CMK (cell line): Measurements from ENCODE around the gene AHCTF1.
"Not testable (repeated sequence)": the region's sequence is repeated elsewhere in the genome, so short reads cannot be mapped to it uniquely, and the experiment has no call there.

Source experiments
- DNase-seq: peaks from one replicate; pipeline ENCODE4 v3.0.0-alpha.2; 2010; ENCODE audit warnings: low read depth

AHCTF1 gene

DNA sequence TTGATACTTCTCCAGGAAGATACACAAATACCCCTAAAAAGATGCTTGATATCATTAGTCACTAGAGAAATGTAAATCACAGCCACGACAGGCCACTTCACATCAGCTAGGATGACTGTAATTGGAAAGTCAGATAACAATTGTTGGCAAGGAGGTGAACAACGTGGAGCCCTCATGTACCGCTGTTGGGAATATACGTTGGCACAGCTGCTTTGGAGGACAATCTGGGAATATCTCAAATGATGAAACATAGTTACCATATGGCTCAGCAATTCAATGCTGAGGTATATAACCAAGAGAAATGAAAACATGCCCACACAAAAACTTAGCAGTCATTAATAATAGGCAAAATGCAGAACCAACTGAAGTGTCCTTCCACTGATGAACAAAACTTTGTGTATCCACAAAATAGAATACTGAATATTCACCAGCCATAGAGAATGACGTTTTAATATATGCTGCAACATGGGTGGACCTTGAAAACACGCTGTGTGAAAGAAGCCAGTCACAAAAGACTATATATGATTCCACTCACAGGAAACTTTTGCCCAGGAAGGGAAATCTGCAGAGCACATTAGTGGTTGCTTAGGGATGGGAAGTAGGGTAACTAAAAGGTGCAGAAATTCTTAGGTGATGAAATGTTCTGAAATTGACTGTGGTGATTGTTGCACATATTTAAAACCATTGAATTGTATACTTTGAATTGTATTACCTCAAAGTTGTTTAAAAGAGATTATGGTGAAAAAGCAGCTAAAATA lies 95.4 kb downstream of the AHCTF1 start:
- DNase-seq: no peak

DNA sequence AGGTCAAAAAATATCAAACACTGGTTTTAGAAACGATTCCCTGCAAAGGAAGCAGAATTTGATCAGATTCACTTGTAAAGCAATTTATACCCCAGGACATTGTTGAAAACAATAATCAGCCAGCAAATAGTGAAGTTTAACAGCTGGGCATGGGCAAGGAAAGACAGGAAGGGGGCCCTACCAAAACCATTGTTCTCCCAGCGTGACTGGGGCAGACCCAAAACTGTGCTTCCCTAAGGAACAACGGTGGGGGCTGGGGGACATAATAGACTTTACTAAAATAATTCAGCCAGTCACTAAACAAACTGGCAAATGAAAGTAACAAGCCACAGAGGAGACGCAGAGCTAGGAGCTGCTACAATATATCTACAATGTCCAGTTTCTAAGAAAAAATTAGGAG lies 100.2 kb downstream of the AHCTF1 start:
- DNase-seq: no peak

DNA sequence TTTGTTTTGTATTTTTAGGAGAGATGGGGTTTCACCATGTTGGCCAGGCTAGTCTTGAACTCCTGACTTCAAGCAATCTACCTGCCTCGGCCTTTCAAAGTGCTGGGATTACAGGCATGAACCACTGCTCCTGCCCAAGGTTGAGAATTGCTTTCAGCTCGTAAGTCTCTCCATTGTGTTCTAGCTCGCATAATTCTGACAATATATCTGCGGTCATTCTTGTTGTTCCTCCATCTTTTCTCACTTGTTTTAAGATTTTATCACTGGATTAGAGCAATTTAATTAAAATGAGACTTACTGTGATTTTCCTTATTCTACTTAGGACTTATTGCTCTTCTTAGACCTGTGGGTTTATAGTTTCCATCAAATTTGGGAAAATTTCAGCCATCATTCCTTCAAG lies 102.9 kb downstream of the AHCTF1 start:
- DNase-seq: peak; percentile 24

DNA sequence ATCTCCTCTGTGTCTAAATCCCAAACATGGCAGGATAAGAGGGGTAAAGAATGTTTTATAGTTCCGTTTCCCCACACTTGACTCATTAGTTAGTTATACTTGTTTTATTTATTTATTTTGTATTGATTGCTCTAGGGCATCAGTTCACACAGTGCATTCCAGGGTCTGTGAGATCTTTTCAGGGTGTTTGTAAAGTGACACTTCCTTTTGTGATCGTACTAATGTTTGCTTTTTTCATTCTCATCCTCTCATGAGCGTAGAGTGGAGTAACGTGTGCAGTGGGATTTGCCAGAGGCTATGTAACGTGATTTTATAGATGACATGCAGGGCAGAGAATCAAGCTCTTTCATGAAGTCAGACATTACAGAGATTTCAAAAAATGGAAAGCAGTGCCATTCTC lies 104.4 kb downstream of the AHCTF1 start:
- no peak for DNase-seq

DNA sequence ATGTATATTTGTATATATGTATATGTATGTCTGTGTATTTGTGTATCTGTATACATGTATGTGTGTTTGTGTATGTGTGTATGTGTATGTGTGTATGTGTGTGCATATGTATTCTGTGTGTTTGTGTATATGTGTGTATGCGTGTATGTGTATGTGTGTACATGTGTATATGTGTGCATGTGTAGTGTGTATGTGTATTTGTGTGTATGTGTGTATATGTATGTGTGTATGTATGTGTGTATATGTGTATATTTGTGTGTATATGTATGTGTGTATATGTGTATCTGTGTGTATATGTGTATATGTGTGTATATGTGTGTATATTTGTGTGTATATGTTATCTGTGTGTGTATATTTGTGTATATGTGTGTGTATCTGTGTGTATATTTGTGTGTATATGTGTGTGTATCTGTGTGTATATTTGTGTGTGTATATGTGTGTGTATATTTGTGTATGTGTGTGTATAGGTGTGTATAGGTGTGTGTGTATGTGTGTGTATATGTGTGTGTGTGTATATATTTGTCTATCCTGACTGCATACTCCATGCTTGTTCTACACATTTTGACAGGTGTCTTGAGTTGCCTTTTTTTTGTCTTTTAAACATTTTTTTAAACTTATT lies 106.1 kb downstream of the AHCTF1 start:
- DNase-seq: no peak

DNA sequence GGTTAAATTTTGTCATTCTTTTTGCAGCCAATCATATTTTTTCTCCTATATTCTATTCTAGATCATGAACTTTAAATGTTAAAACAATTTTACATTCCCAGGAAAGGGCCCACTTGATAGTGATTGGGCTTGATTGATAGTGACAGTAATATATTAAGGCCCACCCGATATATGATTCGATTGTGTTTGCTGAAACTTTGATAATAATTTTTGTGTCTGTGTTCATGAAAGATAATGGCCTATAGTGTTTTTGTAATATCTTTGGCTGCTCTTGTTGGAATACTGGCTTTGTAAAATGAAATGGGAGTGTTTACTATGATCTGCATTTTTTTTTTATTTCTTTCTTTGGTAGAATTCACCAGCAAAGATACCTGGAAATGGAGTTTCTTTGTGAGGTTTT lies 107.2 kb downstream of the AHCTF1 start:
- DNase-seq: no peak

DNA sequence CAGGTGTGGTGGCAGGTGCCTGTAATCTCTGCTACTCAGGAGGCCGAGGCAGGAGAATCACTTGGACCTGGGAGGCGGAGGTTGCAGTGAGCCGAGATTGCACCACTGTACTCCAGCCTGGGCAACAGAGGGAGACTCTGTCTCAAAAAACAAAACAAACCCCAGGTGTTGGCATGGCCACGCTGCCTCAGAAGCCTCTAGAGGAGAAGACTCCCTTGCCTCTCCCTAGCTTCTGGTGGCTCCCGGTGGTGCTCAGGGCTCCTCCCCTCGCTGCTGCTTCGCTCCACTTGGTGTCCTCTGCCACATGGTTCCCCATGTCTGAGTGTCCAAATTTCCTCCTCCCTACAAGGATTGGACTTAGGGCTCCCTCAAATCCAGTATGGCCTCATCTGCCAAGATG lies 109.6 kb downstream of the AHCTF1 start:
- DNase-seq: not testable (repeated sequence)

DNA sequence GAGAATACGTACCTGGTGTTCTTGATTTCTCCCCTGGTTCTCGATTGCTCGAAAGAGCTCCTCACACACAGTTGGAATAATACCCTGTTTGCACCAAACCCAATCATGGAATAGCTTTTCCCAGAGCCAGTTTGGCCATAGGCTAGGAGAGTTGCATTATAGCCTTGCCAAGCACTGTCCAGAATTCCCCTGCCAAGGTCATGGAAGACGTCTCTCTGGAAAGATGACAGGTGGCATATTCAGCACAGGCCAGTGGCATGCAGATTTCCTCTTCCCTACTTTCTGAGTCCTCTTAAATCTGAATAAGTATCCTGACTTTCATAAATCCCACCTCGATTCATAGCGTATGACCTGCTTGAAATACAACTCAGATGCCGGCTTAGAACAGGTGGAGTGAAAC lies 111.1 kb downstream of the AHCTF1 start:
- DNase-seq: no peak

DNA sequence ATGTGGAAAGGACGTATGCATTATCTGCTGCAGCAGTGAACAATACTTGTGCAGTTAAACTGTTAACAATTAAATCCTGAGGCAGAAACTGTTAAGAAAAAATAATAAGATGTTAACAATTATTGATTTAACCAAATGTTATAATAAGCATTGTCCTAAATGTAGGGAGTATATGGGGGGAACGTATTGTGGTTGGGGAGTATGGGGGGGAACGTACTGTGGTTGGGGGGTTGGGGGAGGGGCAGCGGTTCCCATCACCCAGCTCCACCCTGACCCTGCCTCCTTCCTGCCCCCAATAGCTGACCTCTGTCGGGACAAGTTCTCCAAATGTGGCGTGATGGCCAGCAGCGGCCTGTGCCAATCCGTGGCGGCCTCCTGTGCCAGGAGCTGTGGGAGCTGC lies 114.0 kb downstream of the AHCTF1 start:
- DNase-seq: peak; percentile 72

DNA sequence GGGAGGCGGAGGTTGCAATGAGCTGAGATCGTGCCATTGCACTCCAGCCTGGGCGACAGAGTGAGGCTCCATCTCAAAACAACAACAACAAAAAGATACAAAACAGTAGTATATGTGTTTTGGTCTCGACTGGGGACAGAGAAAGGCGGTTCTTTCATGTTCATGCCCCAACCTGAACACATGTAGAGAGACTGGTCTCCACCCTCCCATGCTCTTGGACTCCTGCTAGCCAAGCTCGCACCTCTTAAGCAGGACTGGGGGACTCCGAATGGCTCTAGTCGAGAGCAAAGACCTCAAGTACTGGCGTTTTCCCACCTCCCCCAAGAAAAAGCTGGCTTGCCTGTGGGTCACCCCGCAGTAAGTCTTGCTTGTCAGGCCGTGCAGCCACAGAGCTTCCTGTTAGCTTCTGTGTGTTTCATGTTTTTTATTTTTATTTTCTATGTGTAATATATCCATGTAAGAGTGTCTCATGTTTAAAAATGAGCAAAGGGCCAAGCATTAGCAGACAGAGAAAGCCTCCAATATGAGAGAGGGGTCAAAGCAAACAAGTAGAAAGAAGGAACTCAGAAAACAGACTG lies 116.0 kb downstream of the AHCTF1 start:
- no peak for DNase-seq

DNA sequence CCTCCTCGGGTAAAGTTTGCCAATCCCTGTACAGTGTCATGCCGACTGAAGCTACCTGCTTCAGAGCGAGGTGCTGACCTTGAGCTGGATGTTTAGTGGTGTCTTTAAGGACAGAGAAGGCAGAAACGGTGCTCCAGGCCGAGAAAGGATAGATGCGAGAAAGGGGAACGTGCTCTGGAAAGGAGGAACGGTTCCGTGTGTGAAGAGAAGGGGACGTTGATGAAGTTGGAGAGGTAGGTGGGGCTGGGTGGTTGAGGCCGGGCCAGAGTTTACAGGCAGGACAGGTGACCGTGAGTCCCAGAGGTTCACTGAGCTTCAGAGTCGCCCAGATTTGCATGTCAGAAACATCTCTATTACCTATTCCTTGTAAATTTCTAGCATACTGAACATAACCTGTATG lies 116.9 kb downstream of the AHCTF1 start:
- no peak for DNase-seq

DNA sequence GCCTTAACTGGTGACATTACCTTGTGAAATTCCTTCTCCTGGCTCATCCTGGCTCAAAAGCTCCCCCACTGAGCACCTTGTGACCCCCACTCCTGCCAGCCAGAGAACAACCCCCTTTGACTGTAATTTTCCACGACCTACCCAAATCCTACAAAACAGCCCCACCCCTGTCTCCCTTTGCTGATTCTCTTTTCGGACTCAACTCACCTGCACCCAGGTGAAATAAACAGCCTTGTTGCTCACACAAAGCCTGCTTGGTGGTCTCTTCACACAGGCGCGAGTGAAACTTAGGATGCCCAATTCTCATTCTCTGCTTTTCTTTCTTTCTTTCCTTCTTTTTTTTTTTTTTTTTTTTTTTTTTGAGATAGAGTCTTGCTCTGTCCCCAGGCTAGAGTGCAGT lies 118.4 kb downstream of the AHCTF1 start:
- DNase-seq: not testable (repeated sequence)

DNA sequence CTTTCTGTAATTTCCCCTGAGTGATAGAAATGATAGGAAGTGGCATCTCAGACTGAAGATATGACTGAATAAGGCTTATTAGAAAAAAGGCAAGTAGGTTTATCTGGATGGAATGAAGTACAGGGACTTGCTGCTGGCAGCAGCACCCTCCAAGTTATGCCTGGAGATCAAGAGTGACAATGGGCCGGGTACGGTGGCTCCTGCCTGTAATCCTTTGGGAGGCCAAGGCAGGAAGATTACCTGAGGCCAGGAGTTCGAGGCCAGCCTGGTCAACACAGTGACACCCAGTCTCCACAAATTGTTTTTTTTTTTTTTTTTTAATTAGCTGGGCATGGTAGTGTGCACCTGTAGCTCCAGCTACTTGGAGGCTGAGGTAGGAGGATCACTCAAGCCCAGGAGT lies 119.8 kb downstream of the AHCTF1 start:
- no peak for DNase-seq

DNA sequence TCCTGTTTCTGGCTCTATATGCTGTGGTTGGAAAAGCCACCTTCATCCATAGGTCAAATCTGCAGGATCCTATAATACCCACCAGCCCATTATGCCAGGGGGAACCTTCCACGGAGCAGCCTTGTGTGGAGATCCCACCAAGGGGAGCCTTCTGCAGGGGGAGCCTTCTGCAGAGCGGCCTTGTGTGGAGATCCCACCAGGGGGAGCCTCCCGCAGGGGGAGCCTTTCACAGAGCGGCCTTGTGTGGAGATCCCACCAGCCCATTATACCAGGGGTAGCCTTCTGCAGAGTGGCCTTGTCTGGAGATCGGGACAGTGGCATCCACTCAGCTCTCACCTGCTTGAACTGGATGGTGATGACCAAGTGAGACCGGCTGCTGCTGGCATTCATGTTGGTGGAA lies 122.3 kb downstream of the AHCTF1 start:
- no peak for DNase-seq

DNA sequence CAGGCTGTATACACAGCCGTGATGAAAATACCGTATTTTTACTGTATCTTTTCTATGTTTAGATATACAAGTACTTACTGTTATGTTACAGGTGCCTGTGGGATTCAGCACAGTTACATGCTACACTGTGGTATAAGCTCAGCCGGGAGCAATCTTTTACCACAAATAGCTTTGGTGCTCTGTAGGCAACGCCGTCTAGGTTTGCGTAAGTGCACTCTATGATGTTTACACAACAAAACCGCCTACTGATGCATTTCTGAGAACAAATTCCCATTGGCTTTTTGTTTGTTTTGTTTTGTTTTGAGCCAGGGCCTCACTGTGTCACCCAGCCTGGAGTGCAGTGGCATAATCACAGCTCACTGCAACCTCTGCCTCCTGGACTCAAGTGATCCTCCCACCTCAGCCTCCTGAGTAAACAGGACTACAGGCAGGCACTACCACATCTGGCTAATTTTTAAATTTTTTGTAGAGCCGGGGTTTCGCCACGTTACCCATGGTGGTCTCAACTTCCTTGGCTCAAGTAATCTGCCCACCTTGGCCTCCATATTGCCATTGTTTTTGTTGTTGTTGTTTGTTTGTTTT lies 126.5 kb downstream of the AHCTF1 start:
- no peak for DNase-seq

DNA sequence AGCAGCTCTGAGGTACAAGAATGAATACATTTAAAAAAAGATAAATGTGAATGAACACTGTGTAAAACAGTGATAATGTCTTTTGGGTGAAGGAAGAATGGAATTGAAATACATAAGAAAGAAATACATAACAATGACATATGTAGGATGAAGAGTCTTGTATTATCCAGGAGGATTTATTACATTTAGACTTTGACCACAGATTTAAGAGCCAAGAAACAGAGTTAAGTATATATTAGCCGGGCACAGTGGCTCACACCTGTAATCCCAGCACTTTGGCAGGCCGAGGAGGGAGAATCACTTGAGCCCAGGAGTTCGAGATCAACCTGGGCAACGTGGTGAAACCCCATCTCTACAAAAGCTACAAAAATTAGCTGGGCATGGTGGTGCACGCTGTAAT lies 127.9 kb downstream of the AHCTF1 start:
- DNase-seq: no peak

DNA sequence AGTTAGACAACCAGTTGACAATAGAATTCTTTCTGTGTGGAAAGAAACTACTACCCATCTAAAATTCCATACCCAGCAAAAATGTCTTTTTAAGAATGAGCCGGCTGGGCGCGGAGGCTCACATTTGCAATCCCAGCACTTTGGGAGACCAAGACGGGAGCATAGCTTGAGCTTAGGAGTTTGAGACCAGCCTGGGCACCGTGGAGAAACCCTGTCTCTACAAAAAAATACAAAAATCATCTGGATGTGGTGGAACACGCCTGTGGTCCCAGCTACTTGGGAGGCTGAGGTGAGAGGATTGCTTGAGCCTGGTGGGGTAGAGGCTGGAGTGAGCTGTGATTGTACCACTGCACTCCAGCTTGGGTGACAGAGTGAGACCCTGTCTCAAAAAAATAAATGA lies 128.4 kb downstream of the AHCTF1 start:
- DNase-seq: no peak

DNA sequence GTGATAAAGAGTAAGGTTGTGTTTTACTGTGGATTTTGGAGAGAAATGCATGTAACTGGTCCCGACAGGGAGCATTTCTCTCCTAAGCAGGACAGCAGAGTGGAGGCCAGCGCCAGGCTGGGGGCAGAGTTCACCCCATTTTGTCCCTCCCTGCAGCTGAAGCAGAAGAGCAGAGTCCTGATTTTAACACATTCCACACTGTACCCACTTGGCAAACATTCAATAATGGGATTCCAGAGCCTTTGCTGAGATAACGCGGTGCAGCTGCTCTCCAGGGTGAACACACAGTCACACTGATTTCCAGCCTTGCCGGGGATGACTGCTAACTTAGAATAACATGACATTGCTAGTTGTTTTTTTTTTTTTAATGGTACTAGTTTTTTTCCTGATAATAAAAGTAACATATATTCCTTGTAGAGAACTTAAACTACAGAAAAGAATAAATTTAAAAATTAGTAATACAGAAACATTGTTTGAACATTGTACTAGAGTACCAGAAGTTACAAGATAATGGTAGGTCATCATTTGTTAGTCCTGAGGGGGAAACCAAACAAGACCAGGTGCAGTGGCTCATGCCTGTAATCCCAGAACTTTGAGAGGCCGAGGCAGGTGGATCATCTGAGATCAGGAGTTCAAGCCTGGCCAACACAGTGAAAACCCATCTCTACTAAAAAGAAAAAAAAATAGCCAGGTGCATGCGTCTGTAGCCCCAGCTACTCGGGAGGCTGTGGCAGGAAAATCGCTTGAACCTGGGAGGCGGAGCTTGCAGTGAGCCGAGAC lies 130.3 kb downstream of the AHCTF1 start:
- no peak for DNase-seq

DNA sequence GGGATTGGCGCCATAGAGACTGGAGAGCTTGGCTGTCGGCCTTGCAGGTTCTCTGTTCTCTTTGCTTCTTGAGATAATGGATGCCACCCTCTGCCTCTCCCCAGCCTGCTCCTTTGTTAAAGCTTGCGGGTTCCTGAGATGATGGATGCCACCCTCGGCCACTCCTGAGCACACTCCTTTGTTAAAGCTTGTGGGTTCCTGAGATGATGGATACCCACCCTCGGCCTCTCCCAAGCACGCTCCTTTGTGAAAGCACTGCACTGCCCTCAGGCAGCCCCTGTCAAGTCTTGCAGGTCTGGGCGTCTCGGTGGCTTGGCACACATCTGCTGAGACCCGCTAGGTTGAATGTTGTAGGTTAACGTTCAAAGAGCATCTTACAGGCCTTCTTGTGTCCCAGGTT lies 131.0 kb downstream of the AHCTF1 start:
- no peak for DNase-seq

DNA sequence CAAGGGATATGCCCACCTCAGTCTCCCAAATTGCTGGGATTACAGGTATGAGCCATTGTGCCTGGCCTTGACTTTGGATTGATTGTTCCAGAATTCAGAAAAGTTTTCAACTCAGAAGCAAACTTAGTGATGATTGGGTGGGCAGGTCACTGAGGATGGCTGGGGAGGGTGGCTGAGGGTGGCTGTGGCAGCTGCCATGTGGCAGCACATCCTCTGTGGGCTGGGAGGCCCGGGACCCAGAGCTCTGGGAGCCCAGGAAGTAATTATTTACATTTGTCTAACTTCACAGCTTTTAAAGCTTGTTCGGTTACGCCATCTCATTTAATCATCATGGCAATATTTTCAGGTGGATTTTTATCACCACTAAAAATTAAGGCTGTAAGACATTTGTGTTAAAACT lies 131.4 kb downstream of the AHCTF1 start:
- DNase-seq: no peak

DNA sequence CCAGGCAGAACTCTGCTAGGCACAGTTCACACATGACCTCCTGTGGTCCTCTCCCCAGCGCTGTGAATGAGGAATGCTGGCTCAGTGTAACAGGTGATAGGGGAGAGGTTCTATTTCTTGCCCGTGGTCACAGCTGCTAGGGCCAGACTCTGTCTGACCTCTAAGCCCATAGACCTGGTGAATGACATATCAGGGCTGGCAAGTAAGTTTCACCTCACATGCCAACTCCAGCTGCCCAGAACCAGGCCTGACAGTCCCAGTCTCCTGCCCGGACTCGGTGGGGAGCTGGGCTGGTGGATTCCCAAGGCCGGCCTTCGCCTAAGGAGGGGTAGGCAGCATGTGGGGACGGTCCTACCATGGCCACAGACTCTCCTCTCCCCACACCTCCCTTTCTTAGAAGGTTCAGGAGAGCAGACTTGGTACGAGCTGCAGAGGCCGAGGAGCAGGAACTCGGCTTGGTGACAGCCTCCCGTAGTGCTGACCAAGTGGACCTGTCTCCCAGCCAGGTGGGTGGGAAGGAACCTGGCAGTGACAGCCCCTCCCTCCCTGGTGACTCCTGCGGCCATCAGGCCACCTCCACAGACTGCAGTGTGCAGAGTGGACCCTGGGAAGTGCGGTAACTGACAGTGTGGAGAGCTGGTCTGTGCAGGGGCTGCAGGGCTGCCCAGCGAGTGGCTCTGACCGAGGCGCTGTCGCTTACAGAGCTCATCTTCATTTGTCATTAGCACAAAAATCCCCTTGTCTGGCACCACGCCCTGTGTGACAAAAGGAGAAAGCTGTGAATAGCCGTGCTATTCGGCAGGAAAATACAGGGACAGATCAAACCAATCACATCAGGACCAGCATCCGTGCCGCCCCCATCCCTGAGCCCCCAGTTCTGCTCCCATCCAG lies 132.9 kb downstream of the AHCTF1 start:
- DNase-seq: no peak

DNA sequence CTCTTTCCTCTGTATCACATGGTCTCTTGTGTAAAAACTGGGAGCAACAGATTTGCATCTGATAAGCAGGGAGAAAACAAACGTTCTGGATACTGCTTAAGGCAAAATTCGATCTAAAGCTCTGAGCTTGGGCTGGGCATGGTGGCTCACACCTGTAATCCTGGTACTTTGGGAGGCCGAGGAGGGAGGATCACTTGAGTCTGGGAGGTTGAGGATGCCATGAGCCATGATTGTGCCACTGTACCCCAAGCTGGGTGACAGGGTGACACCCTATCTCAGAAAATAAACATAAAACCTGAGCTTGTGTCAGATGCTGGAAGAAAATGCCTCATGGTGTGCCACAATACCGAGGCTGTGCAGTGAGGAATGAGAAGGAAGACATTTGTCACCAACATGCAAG lies 133.6 kb downstream of the AHCTF1 start:
- DNase-seq: no peak
